Gastroesophageal sphincter (tissue), 3 donors: ENCODE results near the gene AKAP13.

Source experiments
- CTCF ChIP-seq, 4 experiments: fragments of 200-600 bp in 2 of 4; fragments of 450-650 bp in 2 of 4; sonication (generic) in 1 of 4; IDR thresholded peaks; one replicate each; pipeline ENCODE4 v1.5.1; 2017 to 2019; ENCODE audit warnings: antibody characterized with exemption in 4 of 4, mild to moderate bottlenecking in 2 of 4, moderate library complexity in 2 of 4
- EP300 ChIP-seq: sonication (generic); formaldehyde crosslinking; IDR thresholded peaks from one replicate; pipeline ENCODE4 v1.6.1; 2017; ENCODE audit warnings: antibody characterized with exemption, mild to moderate bottlenecking
- POLR2A ChIP-seq, 2 donors: fragments of 450-650 bp; IDR thresholded peaks; one replicate each; pipeline ENCODE4 v1.6.1; 2017; ENCODE audit warnings: antibody characterized with exemption in 2 of 2, mild to moderate bottlenecking in 2 of 2, moderate library complexity in 1 of 2
- POLR2AphosphoS5 ChIP-seq: sonication (generic); formaldehyde crosslinking; IDR thresholded peaks from one replicate; pipeline ENCODE4 v1.6.1; 2017; ENCODE audit warnings: antibody characterized with exemption

GRCh38 chr15:85570336-85570735 lies 189.9 kb downstream of the AKAP13 start:
- TF ChIP-seq POLR2A (IDR thresholded peaks at IDR 0.05) (no peak), CTCF (IDR thresholded peaks at IDR 0.05) (no peak), EP300 (no peak), POLR2AphosphoS5 (no peak)
